GM10248 (cell line): ENCODE data around the gene KCNJ15.

Experiments used
- CTCF ChIA-PET: fragments of 300-600 bp; sonication (Branson Sonifier 250); formaldehyde crosslinking; extraction: SDS; loops from one replicate; lab custom pipeline; 2021; ENCODE audit warnings: antibody characterized with exemption; lab: Yijun Ruan, JAX
- POLR2A ChIA-PET: fragments of 350-650 bp; sonication (Branson Sonifier 250); formaldehyde crosslinking; extraction: SDS; loops from one replicate; lab custom pipeline; 2020; ENCODE audit warnings: antibody characterized with exemption; lab: Yijun Ruan, JAX
- DNase-seq: peaks from one replicate; pipeline ENCODE4 v3.0.0; 2012; ENCODE audit errors: extremely low spot score
- CTCF ChIP-seq: IDR thresholded peaks from 2 replicates; pipeline ENCODE4 v1.5.1; 2012; ENCODE audit warnings: mild to moderate bottlenecking, low read depth; ENCODE audit errors: extremely low read depth, missing control alignments, control extremely low read depth

The KCNJ15 gene

GRCh38 chr21:38272215-38272614, 15.4 kb downstream of the KCNJ15 start:
- no peak for TF ChIP-seq CTCF
- CTCF ChIA-PET, result interaction anchor here (1.1 to 4.2 kb wide), 4 partner anchors 9 to 39 kb away, joined by 3 to 16 read pairs (median 4); no protein-coding TSS in a partner anchor
- DNase-seq, result no peak
- POLR2A ChIA-PET, result no interaction called here

GRCh38 chr21:38273745-38274542, 17.2 kb downstream of the KCNJ15 start:
- no peak for DNase-seq
- TF ChIP-seq CTCF, result no peak
- CTCF ChIA-PET, result interaction anchor here (0.9 to 4.2 kb wide), 4 partner anchors 10 to 56 kb away, joined by 3 to 16 read pairs (median 4); no protein-coding TSS in a partner anchor
- POLR2A ChIA-PET, result no interaction called here

- no peak for TF ChIP-seq CTCF
- ChIA-PET CTCF (interaction anchor here (0.7 to 2.0 kb wide), 3 partner anchors 12 to 153 kb away, joined by 3 to 6 read pairs (median 3); no protein-coding TSS in a partner anchor), POLR2A (no interaction called here)
- no peak for DNase-seq
Observed at GRCh38 chr21:38277501-38278131, 20.8 kb downstream of the KCNJ15 start.

- no peak for TF ChIP-seq CTCF
- ChIA-PET CTCF (no interaction called here), POLR2A (no interaction called here)
- no peak for DNase-seq
Observed at GRCh38 chr21:38280454-38280853, 23.7 kb downstream of the KCNJ15 start.

GRCh38 chr21:38280867-38281266, 24.1 kb downstream of the KCNJ15 start:
- no peak for TF ChIP-seq CTCF
- POLR2A ChIA-PET, result no interaction called here

GRCh38 chr21:38282921-38283320, 26.1 kb downstream of the KCNJ15 start:
- TF ChIP-seq CTCF, result no peak
- no peak for DNase-seq
- ChIA-PET POLR2A (no interaction called here), CTCF (interaction anchor here (0.8 kb wide), 1 partner anchor 9 kb away, joined by 3 read pairs; no protein-coding TSS in a partner anchor)

More at GRCh38 chr21:38280867-38281266, 24.1 kb downstream of the KCNJ15 start:
- no peak for DNase-seq
- CTCF ChIA-PET, result interaction anchor here (1.7 kb wide), 1 partner anchor 10 kb away, joined by 4 read pairs; no protein-coding TSS in a partner anchor
